Ovary (tissue), 3 donors: ENCODE results near the gene NFATC3.

Experiments used
- EP300 ChIP-seq: sonication (generic); formaldehyde crosslinking; IDR thresholded peaks from one replicate; pipeline ENCODE4 v1.6.1; 2017; ENCODE audit warnings: antibody characterized with exemption
- POLR2A ChIP-seq: fragments of 450-650 bp; IDR thresholded peaks from one replicate; pipeline ENCODE4 v1.6.1; 2017; ENCODE audit warnings: antibody characterized with exemption, mild to moderate bottlenecking, moderate library complexity
- TF ChIP-seq, protein P1 (sequence below), 3 donors: fragments of 450-650 bp in 2 of 3; fragments of 200-600 bp in 1 of 3; IDR thresholded peaks; one replicate each; pipeline versions ENCODE4 v1.5.1 to v1.8.0; 2016 to 2022; ENCODE audit warnings: antibody characterized with exemption in 3 of 3, mild to moderate bottlenecking in 1 of 3
- donor health status: DM: no; HTN: no; CAD: no.

DNA sequence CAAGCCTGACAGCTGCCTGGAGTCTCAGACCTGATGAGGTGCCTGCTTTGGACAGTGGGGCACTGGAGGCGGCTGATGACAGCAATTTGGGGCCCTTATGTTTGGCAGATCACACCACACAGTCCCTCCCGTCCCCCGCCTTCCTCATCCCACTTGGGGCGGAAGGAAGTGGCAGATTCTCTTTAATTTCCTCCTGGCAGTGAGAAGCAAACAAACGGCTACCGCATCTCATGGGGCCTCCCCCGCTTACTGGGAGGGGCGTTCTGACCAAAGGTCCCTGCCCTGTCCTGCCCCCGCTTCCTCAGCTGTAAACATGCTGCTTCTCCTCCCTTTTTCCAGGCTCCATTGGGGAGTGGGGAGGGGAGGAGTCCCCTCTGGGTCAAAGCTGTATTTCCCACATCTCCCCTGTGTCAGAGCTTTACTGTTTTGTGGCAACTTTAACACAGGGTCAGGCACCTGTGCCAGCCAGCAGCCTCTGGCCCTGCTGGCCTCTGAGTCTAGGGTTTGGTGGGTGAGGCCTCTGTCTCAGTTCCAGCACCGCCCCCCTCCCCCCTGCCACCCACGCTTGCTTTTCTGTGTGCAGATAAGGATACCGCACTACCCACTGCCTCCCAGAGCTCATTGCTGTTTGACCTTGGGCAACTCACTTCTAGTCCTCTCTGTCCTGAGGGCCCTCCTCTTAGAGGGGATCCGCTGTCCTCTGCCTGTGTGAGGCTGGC lies 5.4 kb upstream of the NFATC3 start:
- TF ChIP-seq POLR2A (no peak), EP300 (no peak)
- TF ChIP-seq, protein P1, sequence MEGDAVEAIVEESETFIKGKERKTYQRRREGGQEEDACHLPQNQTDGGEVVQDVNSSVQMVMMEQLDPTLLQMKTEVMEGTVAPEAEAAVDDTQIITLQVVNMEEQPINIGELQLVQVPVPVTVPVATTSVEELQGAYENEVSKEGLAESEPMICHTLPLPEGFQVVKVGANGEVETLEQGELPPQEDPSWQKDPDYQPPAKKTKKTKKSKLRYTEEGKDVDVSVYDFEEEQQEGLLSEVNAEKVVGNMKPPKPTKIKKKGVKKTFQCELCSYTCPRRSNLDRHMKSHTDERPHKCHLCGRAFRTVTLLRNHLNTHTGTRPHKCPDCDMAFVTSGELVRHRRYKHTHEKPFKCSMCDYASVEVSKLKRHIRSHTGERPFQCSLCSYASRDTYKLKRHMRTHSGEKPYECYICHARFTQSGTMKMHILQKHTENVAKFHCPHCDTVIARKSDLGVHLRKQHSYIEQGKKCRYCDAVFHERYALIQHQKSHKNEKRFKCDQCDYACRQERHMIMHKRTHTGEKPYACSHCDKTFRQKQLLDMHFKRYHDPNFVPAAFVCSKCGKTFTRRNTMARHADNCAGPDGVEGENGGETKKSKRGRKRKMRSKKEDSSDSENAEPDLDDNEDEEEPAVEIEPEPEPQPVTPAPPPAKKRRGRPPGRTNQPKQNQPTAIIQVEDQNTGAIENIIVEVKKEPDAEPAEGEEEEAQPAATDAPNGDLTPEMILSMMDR (IDR thresholded peaks at IDR 0.05), result no peak
